Transverse colon (tissue), 4 donors: ENCODE measurements around the gene EEFSEC. TPM values are rescaled to one million over a fixed set of nuclear protein-coding genes. Genes with fewer than 3 reads are reported as not detected.

Experiments used
- DNase-seq: peaks from one replicate; pipeline ENCODE4 v3.0.0-alpha.2; 2019
- H3K27ac ChIP-seq, 4 donors: fragments of 200-600 bp; sonication (generic); 2 replicates each; pipeline ENCODE4 v1.5.1; 2016 to 2018; ENCODE audit warnings: inconsistent platforms in 4 of 4
- H3K27me3 ChIP-seq: fragments of 200-600 bp; sonication (generic); 2 replicates; pipeline ENCODE4 v1.5.1; 2017; ENCODE audit warnings: inconsistent platforms
- H3K36me3 ChIP-seq, 4 donors: fragments of 200-600 bp; sonication (generic); 2 replicates each; pipeline ENCODE4 v1.5.1; 2017 to 2019; ENCODE audit warnings: inconsistent platforms in 4 of 4
- H3K4me1 ChIP-seq, 4 donors: fragments of 200-600 bp; sonication (generic); 2 replicates each; pipeline ENCODE4 v1.5.1; 2017 to 2020; ENCODE audit warnings: inconsistent platforms in 4 of 4
- H3K4me3 ChIP-seq, 4 donors: fragments of 200-600 bp; sonication (generic); 1 replicate in 1 of 4; 2 replicates in 3 of 4; pipeline versions ENCODE4 v1.5.1 to v1.6.1; 2017 to 2019; ENCODE audit warnings: inconsistent platforms in 4 of 4
- H3K9me3 ChIP-seq, 2 donors: fragments of 200-600 bp; sonication (generic); 2 replicates each; pipeline ENCODE4 v1.5.1; 2017 to 2019; ENCODE audit warnings: inconsistent platforms in 2 of 2
- CTCF ChIP-seq, 5 experiments: fragments of 200-600 bp in 3 of 5; fragments of 450-650 bp in 2 of 5; sonication (generic) in 3 of 5; IDR thresholded peaks; 1 replicate in 2 of 5; 2 replicates in 3 of 5; pipeline ENCODE4 v1.5.1; 2016 to 2017; ENCODE audit warnings: antibody characterized with exemption in 5 of 5, inconsistent platforms in 3 of 5, mild to moderate bottlenecking in 2 of 5, moderate library complexity in 1 of 5
- EP300 ChIP-seq: sonication (generic); formaldehyde crosslinking; IDR thresholded peaks from one replicate; pipeline ENCODE4 v1.6.1; 2017; ENCODE audit warnings: antibody characterized with exemption, low read depth
- POLR2A ChIP-seq: fragments of 450-650 bp; IDR thresholded peaks from one replicate; pipeline ENCODE4 v1.6.1; 2016; ENCODE audit warnings: antibody characterized with exemption, mild to moderate bottlenecking, moderate library complexity
- POLR2AphosphoS5 ChIP-seq, 3 donors: sonication (generic); formaldehyde crosslinking; IDR thresholded peaks; one replicate each; pipeline ENCODE4 v1.6.1; 2016; ENCODE audit warnings: antibody characterized with exemption in 3 of 3
- WGBS, 2 donors: methylation state at CpG; one replicate each; pipeline ENCODE4 v1.1.5; 2018; ENCODE audit warnings: low coverage in 1 of 2; 5-methylcytosine and 5-hydroxymethylcytosine counted together
- in situ Hi-C, 4 donors: fragments of 200-750 bp; cut with MboI; loops; one replicate each; pipeline versions ENCODE4 v1.15.0 to v1.15.1; 2017; ENCODE audit warnings: low sequenced_read_pairs in 3 of 4, low pct_ligation_motif_present in 1 of 4, low pct_unique_long_range_greater_than_20kb in 1 of 4
- intact Hi-C: fragments of 100-400 bp; cut with DNase I; formaldehyde crosslinking; loops from one replicate; pipeline ENCODE4 v1.15.1; 2023; ENCODE audit warnings: low total_unique reads
- total RNA-seq, 4 donors: library from RNA; depleted of rRNA; stranded (reverse); fragments of >200 nt; gene quantifications; one replicate each; pipeline ENCODE4 v1.1.0, GENCODE V29; 2016

Gene EEFSEC
- total RNA-seq, 4 donors from 2014 or later: 10.3 to 16.8 (median 14.2) TPM

- Histone ChIP-seq H3K27me3 (no peaks in the 10 kb centered on the region), H3K4me1 (no peaks in the 10 kb centered on the region), H3K9me3 (no peaks in the 10 kb centered on the region), H3K27ac (no peak overlapping the region), H3K4me3 (no peak overlapping the region), H3K36me3 (no peaks in the 10 kb centered on the region)
- in situ Hi-C loops (no loop called here), intact Hi-C loops (no loop called here)
- DNase-seq: no peak
- no peak for TF ChIP-seq POLR2A
- TF ChIP-seq EP300: no peak
- TF ChIP-seq CTCF (IDR thresholded peaks at IDR 0.05): no peak
- TF ChIP-seq POLR2AphosphoS5 (IDR thresholded peaks at IDR 0.05): no peak
- WGBS, 2 donors: 20 to 88% methylated on average over 1 to 6 of the region's 6 CpGs
Measured at GRCh38 chr3:128360705-128361271, 207.5 kb downstream of the EEFSEC start.

GRCh38 chr3:128362026-128362965 lies 209.0 kb downstream of the EEFSEC start:
- no peak for DNase-seq
- H3K9me3 ChIP-seq: no peaks in the 10 kb centered on the region
- no peaks in the 10 kb centered on the region for H3K36me3 ChIP-seq
- in situ Hi-C loops: no loop called here
- no peak overlapping the region for H3K27ac ChIP-seq
- no peak for TF ChIP-seq POLR2A
- 50 to 95% methylated on average over 1 to 16 of the region's 16 CpGs for WGBS, 2 donors
- intact Hi-C loops: no loop called here
- H3K4me1 ChIP-seq: no peaks in the 10 kb centered on the region
- H3K27me3 ChIP-seq: no peaks in the 10 kb centered on the region
- no peak overlapping the region for H3K4me3 ChIP-seq

GRCh38 chr3:128364291-128364690 lies 211.0 kb downstream of the EEFSEC start:
- no peaks in the 10 kb centered on the region for H3K36me3 ChIP-seq
- no peaks in the 10 kb centered on the region for H3K27me3 ChIP-seq
- no peak overlapping the region for H3K4me3 ChIP-seq
- no peak for DNase-seq
- H3K27ac ChIP-seq: no peak overlapping the region
- in situ Hi-C loops: no loop called here
- H3K4me1 ChIP-seq: no peaks in the 10 kb centered on the region
- intact Hi-C loops: no loop called here
- WGBS, 2 donors: 96 to 100% methylated on average over 1 to 6 of the region's 6 CpGs
- no peak for TF ChIP-seq EP300
- TF ChIP-seq POLR2A: no peak
- no peak for TF ChIP-seq POLR2AphosphoS5 (IDR thresholded peaks at IDR 0.05)
- TF ChIP-seq CTCF (IDR thresholded peaks at IDR 0.05): no peak
- no peaks in the 10 kb centered on the region for H3K9me3 ChIP-seq

- no peak for DNase-seq
- Histone ChIP-seq H3K36me3 (no peaks in the 10 kb centered on the region), H3K4me3 (no peak overlapping the region), H3K27ac (no peak overlapping the region), H3K9me3 (no peaks in the 10 kb centered on the region), H3K27me3 (no peaks in the 10 kb centered on the region), H3K4me1 (no peaks in the 10 kb centered on the region)
- TF ChIP-seq POLR2A (no peak), POLR2AphosphoS5 (IDR thresholded peaks at IDR 0.05) (no peak), EP300 (no peak), CTCF (IDR thresholded peaks at IDR 0.05) (no peak)
- intact Hi-C loops: no loop called here
- in situ Hi-C loops: no loop called here
- WGBS, 2 donors: 93% methylated on average over 7 of the region's 7 CpGs; no CpG with 5 or more reads in 1 of the 2 donors
Measured at GRCh38 chr3:128364808-128365360, 211.6 kb downstream of the EEFSEC start.
